ENCODE measurements around the gene BEGAIN. TPM values are rescaled to one million over a fixed set of nuclear protein-coding genes. Genes with fewer than 3 reads are reported as not detected.

The BEGAIN gene
- polyA plus RNA-seq, 3 donors: 1.8 to 3.0 (median 2.4) TPM

DNA sequence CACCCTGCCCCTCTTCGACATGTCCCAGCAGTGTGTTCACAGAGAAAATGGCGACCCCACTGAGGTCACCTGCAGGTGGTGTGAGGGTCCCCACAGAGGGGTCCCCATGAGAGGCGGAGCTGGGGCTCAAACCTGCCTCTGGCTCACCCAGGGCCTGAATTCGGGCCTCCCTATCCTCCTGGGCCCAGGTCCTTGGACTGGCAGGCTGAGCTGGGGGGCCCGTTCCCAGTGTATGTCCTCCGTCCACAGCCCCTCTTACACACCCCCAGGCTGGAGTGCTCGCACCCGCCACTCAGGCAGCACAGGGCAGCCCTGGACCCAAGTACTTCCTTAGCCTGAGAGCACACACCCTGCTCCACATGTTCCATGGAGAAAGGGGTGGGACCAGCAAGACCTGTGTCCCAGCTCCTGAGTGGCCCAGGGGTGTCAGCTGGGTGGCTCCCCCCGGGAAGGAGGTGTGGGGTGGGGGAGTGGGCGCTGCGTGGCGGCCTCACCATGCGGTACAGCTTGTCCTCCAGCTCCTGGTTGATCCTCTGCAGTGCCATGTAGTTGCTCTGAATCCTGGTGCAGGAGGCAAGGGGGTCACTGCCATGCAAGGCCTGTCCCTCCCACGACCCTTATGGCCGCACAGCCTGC lies 42.6 kb downstream of the BEGAIN start:
- DNase-seq (ENCODE audit: extremely low read depth in 1 of 11, low read depth in 9 of 11, low spot score in 4 of 11): no peak

DNA sequence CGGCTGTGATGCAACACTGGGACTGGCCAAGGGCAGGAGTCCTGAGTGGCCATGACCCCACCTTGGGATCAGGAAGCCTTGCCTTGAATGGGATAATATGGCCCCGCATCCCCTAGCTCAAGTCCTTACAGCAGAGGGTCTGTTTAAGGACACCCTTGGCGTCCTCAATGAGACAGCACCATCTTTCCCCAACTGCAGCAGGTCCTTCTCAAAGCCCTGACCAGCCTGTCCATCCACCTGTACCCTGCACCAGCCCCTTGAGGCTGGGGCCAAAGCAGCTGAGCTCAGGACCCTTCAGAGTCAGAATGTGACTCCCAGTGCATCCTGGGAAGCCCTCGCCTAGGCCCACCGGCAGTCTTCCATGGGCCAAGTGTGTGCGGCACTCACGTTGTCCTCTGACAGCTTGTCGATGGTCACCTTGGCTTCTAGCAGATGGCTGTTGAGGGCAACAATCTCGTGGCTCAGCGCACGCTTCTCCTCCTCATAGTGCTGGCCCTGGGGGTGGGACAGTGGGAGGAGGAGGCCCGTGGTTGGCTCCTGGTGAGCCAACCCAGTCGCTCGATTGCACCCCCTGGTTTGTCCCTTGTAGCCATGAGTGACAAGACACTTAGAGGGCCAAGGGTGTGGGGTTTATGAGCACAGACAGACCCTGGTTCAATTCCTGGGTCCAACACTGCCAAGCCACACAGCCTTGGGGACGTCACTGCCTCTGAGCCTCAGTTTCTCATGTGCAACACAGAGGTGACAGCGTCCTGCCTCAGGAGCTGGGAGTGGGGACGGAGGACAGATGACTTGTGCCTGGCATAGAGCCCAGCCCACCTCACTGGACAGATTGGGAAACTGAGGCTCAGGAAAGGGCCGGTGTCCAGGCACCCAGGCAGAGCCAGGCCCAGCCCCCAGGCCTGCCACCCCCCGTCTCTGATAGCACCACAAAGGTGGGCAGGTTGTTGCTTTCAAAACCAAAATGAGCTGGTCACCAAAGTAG lies 43.5 kb downstream of the BEGAIN start:
- no peak for DNase-seq (ENCODE audit: extremely low read depth in 1 of 11, low read depth in 9 of 11, low spot score in 4 of 11)

DNA sequence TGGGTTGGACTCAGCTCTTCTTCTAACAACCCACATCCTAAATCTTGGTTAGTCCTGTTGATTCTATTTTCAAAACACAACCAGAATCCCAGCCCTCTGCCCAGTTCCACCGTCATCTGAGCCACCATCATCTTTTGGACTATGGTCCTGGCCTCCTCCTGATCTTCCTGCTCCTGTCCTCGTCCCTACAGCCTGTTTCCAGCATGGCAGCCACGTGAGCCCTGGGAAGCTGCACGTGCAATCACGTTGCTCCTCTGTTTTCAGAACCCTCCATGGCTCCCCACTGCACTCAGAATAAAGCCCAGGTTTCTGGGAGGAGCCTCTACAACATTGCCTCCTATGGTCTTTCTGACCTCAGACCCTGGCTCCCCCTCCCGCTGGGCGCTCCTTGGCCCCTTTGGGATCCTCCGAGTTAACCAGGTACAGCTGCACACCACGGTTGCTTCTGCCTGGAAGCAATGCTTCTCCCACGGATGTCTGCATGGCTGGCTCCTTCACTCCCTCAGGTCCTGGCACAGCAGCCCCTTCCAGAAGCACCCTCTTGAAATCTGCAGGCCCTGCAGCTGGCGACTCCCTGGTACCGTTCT lies 44.5 kb downstream of the BEGAIN start:
- DNase-seq (ENCODE audit: extremely low read depth in 1 of 11, low read depth in 9 of 11, low spot score in 4 of 11): no peak

DNA sequence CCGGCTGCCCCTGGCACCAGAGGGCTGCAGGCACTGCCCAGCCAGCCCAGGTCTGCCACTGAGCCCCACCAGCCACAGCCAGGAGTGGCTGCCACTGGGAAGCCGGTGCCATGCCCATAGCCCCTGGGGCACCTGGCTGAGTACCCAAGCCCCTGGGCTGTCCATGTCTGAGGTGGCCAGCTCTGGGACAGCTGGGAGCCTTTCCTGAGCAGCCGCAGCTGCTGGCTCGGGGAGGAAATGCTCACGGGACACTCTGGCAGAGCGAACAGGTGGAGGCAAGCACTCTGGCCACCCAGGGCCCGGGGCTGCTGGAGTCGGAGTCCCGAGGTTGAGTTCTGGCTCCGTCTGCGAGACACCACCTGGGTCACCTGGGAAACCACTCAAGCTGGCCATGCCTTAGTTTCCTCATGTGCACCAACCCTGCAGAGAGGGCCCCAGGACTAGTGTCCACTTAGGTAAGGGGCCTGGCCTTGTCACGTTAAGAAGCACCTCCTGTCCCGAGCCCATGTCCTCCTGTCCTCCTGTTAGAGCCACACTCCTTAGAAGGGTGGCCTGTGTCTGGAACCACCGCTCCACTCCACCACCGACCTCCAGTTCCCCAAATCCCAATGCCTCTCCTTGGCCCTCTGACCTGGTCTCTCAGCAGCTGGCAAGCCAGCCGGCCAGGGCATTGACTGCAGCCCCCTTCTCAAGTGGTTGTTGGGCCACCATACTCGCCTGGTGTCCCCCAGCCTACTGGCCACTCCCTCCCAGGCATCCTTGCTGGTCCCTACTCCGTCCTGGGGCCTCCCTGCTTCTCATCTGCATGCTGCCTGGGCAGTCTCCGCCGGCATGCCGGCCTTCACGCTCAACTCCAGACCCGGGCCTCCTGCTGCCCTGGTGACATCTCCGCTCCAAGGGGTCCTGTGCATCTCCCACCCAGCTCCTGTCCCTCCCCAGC lies 45.3 kb downstream of the BEGAIN start:
- DNase-seq (ENCODE audit: extremely low read depth in 1 of 11, low read depth in 9 of 11, low spot score in 4 of 11): no peak

DNA sequence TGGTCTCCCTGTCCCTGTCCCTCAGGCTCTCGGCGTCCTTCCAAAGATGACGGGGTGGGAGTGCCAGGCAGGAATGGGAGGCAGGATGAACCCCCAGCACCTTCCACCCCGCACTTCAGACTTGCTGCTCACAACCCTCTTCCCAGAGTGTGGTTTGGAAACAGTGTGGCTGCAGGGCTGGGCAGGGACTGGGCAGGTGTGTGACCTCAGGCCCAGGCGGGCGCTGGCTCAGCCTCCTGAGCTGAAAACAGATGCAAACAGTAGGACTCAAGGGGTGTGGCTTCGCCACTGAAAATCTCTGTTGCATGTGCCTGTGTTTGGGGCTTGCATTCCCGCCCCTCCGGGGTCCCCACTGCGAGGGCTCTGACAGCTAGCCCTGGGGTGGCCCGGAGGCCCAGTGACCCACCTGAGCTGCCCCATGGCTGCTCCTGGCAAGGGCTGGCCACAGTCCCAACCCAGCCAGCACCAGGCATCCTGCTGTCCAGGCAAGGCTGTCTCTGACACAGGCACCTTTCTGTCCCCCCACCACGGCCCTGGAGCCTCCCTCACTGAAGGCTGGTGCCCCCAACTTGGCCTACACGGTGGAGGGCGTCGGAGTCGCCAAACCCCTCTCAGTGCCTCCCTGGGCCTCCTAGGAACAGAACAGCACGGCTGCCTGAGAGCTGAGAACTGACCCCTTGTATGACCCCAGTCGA lies 46.1 kb downstream of the BEGAIN start:
- no peak for DNase-seq (ENCODE audit: extremely low read depth in 1 of 11, low read depth in 9 of 11, low spot score in 4 of 11)

DNA sequence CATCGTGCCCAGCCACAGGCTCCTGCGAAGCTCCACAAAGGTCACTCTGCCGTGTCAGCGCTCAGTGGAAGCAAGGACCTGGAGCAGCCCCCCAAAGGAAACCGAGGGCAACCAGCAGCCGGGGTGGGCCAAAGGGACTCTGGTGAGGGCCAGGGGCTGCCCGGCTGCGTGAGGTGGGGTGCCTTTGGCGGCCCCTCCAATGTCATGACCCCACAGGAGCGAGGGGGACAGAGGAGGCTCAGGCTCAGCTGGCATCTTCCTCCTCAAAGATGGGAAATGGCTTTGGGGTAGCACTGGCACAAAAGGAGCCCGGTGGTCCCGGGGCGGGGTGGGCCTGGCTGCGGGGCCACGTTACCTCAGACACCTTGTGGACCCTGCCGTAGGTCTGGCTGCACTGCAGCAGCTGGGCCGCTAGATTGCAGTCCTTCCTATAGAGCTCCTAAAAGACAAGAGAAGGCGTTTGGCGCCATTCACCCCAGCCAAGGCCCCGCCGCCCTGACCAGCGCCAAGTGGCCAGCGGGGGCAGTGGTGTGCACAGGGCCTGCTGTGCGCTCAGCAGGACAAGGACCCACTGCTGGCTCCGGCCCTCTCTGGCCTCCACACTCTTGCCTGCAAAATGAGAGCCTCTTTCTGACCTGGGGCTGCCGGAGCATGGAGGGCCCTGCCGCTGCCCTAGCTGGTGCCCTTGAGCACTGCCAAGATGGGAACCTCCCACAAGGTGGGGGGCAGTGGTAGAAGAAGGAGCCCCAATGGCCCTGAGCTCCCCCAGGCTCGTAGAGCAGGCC lies 46.9 kb downstream of the BEGAIN start:
- DNase-seq (ENCODE audit: extremely low read depth in 1 of 11, low read depth in 9 of 11, low spot score in 4 of 11): no peak

DNA sequence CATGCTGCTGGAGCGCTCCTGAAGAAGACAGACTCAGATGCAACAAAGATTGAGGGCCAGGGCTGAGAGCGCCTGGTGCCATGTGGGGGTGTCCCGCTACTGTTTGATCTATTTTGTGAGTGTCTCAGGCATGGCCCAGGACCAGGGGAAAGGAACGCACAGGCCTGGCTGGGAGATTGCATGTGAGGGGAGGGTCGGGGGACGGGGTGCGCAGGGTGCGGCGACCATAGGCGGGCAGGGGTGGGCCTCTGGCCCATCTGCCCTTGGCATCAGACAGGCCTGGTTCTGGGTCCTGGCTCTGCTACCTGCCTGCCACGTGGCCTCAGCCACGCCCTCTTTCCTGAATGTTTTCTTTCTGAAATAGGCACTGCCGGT lies 47.5 kb downstream of the BEGAIN start:
- no peak for DNase-seq (ENCODE audit: extremely low read depth in 1 of 11, low read depth in 9 of 11, low spot score in 4 of 11)

DNA sequence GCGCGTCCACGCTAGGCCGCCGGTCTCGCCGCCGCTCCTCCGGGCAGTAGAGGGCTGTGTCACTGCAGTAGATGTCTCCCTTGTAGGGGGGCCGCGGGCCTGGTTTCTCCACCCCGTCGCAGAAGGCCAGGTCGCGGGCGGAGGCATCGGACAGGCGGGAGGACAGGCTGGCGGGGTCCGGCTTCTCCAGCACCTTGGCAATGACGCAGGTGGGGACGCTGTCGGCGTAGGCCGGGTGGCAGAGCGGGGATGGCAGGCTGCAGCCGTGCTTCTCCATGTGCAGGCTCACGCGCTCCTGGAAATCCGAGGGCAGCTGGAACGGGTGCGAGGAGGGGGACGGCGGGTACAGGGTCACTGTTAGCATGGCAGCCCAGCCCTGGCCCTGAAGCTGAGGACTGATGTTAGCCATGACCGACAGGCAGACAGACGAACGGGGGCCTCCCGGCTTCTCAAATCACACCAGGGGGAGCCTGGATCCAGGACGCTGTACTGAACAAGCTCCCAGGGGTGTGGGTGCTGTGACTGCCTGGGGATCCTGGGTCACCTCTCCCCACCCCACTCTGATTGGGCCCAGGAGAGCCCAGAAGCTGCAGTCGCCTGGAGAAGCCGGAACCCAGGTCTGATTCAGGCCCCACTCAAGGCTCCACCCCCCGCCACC lies 48.1 kb downstream of the BEGAIN start:
- DNase-seq (ENCODE audit: extremely low read depth in 1 of 11, low read depth in 9 of 11, low spot score in 4 of 11): no peak

DNA sequence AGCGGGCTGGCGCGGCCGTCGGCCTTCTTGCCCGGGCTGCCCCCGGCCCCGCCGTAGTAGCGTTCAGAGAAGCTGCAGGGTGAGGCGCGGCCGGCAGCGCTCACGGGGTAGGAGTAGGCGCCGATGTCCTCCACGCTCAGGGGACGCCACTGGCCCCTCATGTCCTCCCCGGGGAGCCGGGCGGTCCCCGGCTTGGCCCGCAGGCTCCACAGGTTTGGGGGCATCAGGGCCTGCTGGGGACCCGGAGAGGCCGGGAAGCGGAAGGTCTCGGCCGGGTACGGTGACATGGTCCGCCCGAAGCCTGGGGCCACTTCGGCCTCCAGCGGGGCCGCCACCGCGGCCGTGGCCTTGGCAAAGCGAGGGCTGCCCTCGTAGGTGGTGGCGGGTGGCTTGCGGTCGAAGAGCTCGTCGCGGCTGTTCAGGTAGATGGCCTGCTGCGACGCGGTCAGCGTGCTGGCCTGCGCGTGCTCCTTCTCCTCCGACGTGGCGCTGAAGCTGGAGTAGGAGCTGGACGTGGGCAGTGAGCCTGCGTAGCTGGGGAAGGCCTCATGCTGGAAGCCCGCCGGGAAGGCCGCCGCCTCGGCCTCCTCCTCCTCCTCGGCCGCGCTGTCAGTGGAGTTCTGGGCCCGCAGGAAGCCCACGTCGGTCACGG lies 48.7 kb downstream of the BEGAIN start:
- no peak for DNase-seq (ENCODE audit: extremely low read depth in 1 of 11, low read depth in 9 of 11, low spot score in 4 of 11)

DNA sequence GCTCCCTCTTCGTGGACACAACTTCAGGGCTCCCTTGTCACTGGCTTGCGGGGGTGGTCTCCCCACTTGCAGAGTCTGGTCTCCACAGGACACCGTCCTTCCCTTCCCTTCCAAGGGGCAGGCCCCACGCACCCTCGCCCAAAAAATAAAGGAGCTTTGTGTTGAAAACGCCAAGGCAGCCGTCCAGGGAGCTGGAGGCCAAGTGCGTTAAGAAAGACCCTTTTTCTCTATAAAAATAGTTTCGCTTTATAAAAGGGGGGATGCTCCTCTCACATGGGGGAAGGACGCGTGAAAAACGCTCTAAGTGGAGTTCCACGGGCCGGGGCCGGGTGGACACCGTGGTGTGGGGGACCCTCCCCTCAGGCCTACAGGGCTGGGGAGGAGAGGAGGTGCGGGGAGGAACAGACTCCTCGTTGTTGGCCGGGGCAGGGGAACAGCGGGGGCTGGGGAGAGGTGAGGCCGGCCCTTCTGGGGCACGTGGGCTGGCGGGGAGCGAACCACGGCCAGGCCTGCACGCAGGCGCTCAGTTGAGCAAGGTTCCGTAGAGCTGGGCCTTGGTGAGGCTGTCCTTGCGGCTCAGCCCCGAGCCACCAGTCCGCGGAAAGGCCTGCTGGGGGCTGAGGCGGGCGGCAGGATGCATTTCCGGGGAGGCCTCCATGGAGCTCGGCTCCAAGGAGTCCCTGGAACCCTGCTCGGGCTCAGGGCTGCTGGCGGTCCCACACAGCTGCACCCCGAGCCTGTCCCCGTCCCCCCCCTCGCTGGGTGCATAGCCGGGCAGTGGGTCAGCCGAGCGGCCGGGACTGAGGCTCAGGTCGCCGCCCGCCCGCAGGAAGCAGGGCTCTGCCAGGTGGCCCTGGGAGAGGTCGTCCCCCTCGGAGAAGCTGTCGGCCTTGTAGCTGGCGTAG lies 49.5 kb downstream of the BEGAIN start:
- no peak for DNase-seq (ENCODE audit: extremely low read depth in 1 of 11, low read depth in 9 of 11, low spot score in 4 of 11)

DNA sequence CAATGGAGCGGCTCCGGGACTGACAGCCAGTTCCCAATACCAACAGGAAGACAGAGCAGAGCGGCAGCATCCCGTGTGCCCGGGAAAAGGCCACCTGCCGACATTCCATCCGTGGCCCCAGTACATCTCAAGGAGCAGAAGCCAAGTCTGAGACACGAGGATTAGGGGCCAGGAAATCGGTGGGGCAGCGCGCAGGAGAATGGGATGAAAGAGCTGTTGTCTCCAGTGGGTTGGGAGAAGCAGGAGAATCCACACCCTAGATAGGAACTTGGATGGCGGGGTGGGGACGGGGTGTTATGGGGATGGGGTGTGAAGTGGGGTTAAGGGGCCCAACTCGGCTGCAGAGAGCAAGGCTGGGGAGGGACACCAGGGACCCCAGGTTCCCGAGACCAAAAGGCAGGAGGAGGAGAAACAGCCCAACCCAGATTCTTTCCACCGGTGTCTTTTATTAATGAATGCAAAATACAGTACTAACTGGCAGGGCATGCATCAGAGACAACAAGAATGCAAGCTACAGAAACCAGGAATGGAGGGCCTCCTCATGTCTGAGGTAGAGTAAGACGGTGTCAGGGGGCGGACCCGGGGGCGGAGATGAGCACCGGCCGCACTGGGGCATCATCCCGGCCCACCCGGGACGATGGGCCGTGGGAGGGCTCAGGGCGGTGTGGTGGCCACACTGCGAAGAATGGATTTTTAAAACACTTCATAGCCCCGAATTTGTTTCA lies 50.3 kb downstream of the BEGAIN start:
- DNase-seq (ENCODE audit: extremely low read depth in 1 of 11, low read depth in 9 of 11, low spot score in 4 of 11): no peak

DNA sequence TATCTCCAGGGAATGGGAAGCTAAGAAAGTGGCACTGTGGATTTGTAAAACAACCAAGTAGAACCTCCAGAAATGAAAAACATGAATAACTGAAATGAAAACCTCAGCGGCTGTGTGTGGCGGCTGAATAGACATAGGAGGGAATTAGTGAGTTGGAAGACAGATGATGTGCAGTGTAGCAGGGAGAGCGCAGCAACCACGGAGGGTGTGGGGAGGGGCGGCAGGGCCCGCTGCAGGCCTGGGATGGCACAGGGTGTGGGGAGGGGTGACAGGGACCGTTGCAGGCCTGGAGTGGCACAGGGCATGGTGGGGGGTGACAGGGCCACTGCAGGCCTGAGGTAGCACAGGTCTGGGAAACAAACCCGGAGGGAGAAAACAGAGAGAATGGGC lies 51.1 kb downstream of the BEGAIN start:
- DNase-seq (ENCODE audit: extremely low read depth in 1 of 11, low read depth in 9 of 11, low spot score in 4 of 11): no peak

DNA sequence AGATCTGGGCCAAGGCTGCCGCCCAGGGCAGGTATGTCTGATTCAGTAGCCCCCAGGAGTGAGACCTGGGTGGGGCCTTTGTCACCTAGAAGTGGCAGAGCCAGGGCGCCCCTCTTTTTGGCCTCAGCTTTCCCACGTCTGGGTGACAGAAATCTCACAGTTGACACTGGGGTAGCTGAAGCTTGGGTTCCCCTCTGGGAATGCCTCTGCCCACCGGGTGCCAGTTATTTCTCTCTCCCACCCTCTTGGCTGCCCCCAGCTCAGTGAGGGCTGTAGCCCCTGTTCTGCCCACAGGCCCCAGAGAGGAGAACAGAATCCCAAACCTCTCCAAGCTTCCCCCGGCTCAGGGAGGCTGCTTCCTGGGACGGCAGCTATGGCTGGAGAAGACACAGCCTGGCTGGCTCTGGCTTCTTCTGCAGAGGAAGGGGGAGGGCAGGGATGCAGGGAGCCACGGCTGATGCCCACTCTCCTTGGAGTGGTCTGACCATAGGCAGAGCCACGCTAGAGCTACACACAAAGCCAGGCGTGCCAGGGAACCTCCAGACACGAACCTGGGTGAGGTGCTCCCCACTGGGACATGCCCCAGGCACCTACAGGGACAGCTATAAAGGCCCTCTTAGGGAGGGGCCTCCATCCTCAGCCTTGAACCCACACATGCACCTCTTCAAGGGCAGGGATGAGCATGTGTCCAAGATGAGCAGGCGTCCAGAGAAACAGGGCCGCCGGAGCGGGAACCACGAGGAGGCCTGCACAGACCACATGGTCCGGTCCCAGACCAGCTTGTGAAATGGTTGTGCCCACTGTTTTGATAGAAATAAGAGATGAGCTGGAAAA lies 51.7 kb downstream of the BEGAIN start:
- DNase-seq (ENCODE audit: extremely low read depth in 1 of 11, low read depth in 9 of 11, low spot score in 4 of 11): no peak

DNA sequence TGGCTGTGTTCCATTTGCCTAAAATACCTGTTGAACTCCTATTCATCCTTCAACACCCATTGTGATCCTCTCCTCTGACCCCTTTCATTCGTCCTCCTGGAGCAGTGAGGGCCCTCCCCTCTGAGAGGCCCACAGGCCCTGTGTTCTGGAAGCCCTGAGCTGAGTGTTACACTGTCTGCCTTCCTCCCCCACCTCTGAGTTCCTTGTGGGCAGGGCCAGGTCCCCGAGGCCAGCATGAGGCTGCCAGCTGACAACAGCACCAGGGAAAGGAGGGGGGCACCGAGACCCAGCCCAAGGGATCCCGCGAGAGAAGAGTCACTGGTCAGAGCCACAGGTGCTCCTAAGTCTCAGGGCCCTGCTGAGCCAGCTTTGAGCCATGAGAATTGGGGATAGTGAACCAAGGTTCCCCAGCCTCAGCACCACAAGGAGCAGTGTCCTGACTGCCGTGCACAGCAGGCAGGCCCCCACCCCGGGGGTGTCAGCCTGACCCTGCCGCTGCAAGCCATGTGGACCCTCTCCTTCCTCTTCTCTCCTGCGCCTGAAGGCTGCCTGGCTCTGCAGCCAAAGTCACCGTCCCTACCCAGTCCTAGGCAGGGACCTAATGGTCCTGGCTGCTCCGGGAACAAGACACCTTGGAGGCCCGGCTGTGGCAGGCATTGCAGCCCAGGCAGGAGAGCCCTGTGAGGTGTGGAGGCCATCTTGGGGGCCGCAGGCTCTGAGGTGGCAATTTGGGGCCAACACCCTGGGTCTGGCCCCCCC lies 52.5 kb downstream of the BEGAIN start:
- DNase-seq (ENCODE audit: extremely low read depth in 1 of 11, low read depth in 9 of 11, low spot score in 4 of 11): no peak
